ENCODE results near the gene ARRDC3. TPM values are rescaled to one million over a fixed set of nuclear protein-coding genes. Genes with fewer than 3 reads are reported as not detected.

ARRDC3 gene
- total RNA-seq, 1 donor from 2014 or later, result 109 TPM

DNA sequence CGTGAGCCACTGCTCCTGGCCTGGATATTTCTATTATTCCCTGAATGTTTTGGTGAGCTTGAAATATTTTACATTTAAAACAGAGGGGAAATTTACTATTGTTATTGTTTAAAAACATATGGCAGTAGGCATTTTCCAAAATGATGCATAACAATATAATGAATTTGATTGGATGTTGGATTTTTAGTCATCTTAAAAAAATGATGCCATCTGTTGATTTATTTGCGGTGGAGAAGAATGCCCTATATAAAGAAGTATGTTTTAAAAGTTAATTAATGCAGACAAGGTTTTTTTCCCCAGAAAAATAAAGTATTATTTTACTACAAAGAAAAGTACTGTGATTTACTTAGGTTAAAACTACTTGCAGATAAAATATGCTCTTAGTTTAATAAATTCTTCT lies 33.4 kb upstream of the ARRDC3 start:
- TF ChIP-seq, protein P1, sequence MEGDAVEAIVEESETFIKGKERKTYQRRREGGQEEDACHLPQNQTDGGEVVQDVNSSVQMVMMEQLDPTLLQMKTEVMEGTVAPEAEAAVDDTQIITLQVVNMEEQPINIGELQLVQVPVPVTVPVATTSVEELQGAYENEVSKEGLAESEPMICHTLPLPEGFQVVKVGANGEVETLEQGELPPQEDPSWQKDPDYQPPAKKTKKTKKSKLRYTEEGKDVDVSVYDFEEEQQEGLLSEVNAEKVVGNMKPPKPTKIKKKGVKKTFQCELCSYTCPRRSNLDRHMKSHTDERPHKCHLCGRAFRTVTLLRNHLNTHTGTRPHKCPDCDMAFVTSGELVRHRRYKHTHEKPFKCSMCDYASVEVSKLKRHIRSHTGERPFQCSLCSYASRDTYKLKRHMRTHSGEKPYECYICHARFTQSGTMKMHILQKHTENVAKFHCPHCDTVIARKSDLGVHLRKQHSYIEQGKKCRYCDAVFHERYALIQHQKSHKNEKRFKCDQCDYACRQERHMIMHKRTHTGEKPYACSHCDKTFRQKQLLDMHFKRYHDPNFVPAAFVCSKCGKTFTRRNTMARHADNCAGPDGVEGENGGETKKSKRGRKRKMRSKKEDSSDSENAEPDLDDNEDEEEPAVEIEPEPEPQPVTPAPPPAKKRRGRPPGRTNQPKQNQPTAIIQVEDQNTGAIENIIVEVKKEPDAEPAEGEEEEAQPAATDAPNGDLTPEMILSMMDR (IDR thresholded peaks at IDR 0.05; ENCODE audit: partially characterized antibody, unreplicated experiment), result no peak
- no peak overlapping the region for H3K27ac Mint-ChIP-seq (ENCODE audit: unreplicated experiment)
- no peaks in the 10 kb centered on the region for H3K27me3 Mint-ChIP-seq (ENCODE audit: unreplicated experiment)
- no peaks in the 10 kb centered on the region for H3K36me3 Mint-ChIP-seq (ENCODE audit: unreplicated experiment)
- H3K4me1 Mint-ChIP-seq (ENCODE audit: low read depth, unreplicated experiment), result no peaks in the 10 kb centered on the region
- no peak for DNase-seq
- no peaks in the 10 kb centered on the region for H3K9me3 Mint-ChIP-seq (ENCODE audit: unreplicated experiment)
- H3K4me3 Mint-ChIP-seq (ENCODE audit: unreplicated experiment), result no peak overlapping the region

DNA sequence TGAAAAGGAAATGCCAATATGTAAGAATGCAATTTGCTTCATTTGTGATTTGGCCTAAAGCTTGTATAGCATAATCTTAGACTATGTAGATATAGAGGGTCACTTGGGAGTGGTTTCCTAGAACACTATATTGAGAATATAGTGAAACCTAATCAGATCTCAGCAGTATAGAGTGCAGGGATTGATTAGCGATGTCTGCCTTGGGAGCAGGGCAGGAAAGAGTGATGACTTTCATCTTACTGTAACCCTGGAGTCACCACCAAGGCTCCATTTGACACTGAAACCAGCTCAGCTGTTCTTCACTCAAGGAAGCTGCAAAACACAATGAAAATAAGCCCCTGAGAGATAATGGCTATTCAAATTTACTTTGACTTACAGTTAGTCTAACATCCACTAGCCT lies 26.2 kb upstream of the ARRDC3 start:
- Mint-ChIP-seq H3K9me3 (ENCODE audit: unreplicated experiment) (no peaks in the 10 kb centered on the region), H3K27me3 (ENCODE audit: unreplicated experiment) (no peaks in the 10 kb centered on the region), H3K4me3 (ENCODE audit: unreplicated experiment) (no peak overlapping the region), H3K4me1 (ENCODE audit: low read depth, unreplicated experiment) (no peaks in the 10 kb centered on the region), H3K27ac (ENCODE audit: unreplicated experiment) (no peak overlapping the region), H3K36me3 (ENCODE audit: unreplicated experiment) (no peaks in the 10 kb centered on the region)
- DNase-seq, result no peak
- TF ChIP-seq, protein P1 (IDR thresholded peaks at IDR 0.05; ENCODE audit: partially characterized antibody, unreplicated experiment), result no peak

DNA sequence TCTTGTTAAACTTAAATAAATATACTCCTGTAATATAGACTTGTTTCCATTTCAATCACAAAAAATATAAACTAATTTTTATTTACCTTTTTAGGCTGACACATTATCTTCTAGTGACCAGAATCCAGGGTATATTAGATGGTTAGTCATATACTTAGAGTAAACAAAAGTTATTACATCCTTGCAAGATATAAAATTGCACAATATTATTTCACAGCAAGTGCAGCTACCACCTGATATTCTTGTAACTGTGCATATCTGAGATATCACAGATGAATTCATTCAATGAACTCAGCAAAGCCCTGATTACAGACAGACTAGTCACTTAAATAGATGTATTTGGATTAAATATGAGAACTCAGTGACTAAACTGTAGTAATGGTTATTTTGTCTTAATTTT lies 25.6 kb upstream of the ARRDC3 start:
- DNase-seq, result no peak
- H3K4me3 Mint-ChIP-seq (ENCODE audit: unreplicated experiment), result no peak overlapping the region
- TF ChIP-seq, protein P1 (IDR thresholded peaks at IDR 0.05; ENCODE audit: partially characterized antibody, unreplicated experiment), result no peak
- H3K9me3 Mint-ChIP-seq (ENCODE audit: unreplicated experiment), result no peaks in the 10 kb centered on the region
- H3K27ac Mint-ChIP-seq (ENCODE audit: unreplicated experiment), result no peak overlapping the region
- H3K36me3 Mint-ChIP-seq (ENCODE audit: unreplicated experiment), result no peaks in the 10 kb centered on the region
- H3K4me1 Mint-ChIP-seq (ENCODE audit: low read depth, unreplicated experiment), result no peaks in the 10 kb centered on the region
- H3K27me3 Mint-ChIP-seq (ENCODE audit: unreplicated experiment), result no peaks in the 10 kb centered on the region

DNA sequence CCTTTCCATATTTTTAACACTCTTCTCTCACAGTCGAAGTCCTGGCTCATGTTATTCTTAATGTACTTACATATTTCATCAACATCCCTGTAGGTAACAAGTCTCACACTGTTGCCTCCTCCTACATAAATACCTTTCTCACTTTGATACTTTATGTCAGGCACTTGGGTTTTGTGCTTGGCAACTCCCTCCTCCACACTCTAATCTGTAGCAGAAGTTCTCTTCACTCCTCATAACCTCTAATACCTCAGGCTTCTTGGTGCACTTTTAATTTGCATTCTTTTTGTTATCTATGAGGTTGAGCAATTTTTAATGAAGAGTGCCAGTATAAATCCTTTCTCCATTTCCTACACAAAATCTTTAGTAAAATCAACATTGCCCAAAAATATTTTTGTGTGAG lies 24.1 kb upstream of the ARRDC3 start:
- H3K27me3 Mint-ChIP-seq (ENCODE audit: unreplicated experiment), result no peaks in the 10 kb centered on the region
- TF ChIP-seq, protein P1 (IDR thresholded peaks at IDR 0.05; ENCODE audit: partially characterized antibody, unreplicated experiment), result no peak
- H3K36me3 Mint-ChIP-seq (ENCODE audit: unreplicated experiment), result no peaks in the 10 kb centered on the region
- H3K4me3 Mint-ChIP-seq (ENCODE audit: unreplicated experiment), result no peak overlapping the region
- H3K9me3 Mint-ChIP-seq (ENCODE audit: unreplicated experiment), result no peaks in the 10 kb centered on the region
- H3K4me1 Mint-ChIP-seq (ENCODE audit: low read depth, unreplicated experiment), result no peaks in the 10 kb centered on the region
- H3K27ac Mint-ChIP-seq (ENCODE audit: unreplicated experiment), result no peak overlapping the region
- DNase-seq, result no peak

DNA sequence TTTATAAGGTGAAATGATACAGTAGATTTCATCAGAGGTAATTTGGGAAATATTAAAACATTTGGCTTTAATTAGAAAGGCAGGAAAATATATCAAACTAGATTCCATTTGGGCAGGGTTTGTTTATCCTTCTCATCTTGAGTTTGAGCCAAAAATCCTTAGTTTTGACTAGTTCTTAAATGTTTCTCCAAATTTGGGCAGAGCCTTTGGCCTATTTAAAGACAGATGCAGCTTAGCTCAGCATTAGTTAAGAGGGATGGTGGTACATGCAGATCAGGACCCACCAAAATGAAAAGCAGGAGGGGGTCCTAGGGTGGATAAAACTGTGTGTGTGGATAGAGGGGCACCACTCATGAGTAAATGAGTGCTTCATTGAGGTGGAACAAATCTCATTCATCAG lies 20.3 kb upstream of the ARRDC3 start:
- H3K9me3 Mint-ChIP-seq (ENCODE audit: unreplicated experiment), result no peaks in the 10 kb centered on the region

More for the DNA sequence above, 20.3 kb upstream of the ARRDC3 start:
- no peak overlapping the region for H3K27ac Mint-ChIP-seq (ENCODE audit: unreplicated experiment)
- H3K36me3 Mint-ChIP-seq (ENCODE audit: unreplicated experiment), result no peaks in the 10 kb centered on the region
- H3K4me3 Mint-ChIP-seq (ENCODE audit: unreplicated experiment), result no peak overlapping the region
- no peaks in the 10 kb centered on the region for H3K27me3 Mint-ChIP-seq (ENCODE audit: unreplicated experiment)
- no peak for DNase-seq
- TF ChIP-seq, protein P1 (IDR thresholded peaks at IDR 0.05; ENCODE audit: partially characterized antibody, unreplicated experiment), result no peak
- peaks cover 9% of the 10 kb centered on the region for H3K4me1 Mint-ChIP-seq (ENCODE audit: low read depth, unreplicated experiment)

All from glutamatergic neuron (in vitro differentiated cells).